Raji (cell line): ENCODE data around the gene CYLD.

ENCODE experiments used
- POLR2A ChIP-seq: IDR thresholded peaks from 2 replicates; pipeline ENCODE4 v1.6.1; 2011; ENCODE audit warnings: low read depth, low read length, control low read depth; ENCODE audit not compliant: insufficient read depth

Gene CYLD

DNA sequence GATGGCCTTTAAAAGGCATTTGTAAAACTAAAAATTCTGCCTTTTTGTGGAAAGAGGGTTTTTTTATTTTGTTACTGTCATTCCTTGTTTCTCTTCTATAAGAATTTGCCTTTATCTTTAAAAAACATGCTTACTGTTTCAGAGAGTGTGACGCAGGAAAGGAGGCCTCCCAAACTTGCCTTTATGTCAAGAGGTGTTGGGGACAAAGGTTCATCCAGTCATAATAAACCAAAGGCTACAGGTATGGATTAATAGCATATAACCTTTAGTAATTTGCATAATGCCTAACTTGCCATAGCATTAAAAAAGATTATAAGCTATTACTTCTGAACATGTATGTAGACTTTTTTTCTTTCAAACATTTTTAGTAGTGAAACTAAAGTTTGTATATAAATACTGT lies 34.2 kb downstream of the CYLD start:
- no peak for TF ChIP-seq POLR2A

- TF ChIP-seq POLR2A: no peak
These were observed 36.6 kb downstream of the CYLD start for GRCh38 chr16:50778284-50779163.

DNA sequence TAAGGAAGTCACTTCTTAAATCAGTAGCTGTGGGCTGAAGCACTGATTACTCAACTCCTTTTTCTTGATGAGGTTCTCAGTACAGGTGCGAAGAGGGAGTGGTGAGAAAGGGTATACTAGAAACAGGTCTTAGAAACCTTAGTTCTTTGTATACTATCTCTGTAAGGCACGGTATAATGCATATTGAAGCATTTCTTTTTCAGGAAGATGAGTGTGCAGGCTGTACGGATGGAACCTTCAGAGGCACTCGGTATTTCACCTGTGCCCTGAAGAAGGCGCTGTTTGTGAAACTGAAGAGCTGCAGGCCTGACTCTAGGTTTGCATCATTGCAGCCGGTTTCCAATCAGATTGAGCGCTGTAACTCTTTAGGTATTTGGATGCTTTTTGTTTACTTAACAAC lies 39.2 kb downstream of the CYLD start:
- no peak for TF ChIP-seq POLR2A

DNA sequence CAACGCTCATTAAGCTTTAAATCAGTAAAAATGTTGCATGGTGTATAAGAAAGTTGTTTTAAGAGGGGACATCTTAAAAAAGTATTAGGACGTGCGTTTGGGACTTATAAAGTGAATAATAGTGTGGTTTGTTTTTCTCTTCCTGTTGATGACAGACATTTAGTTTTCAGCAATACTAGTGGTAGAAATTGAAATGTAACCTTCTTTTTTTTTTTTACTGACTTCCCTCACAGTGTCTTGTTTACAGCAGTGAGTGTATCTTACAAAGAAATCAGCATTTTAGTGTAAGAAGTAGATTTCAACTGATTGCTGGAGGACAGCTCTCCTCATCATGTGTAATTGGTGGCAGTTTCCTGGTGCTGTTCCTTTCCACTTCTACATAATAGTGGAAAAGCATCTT lies 39.6 kb downstream of the CYLD start:
- TF ChIP-seq POLR2A: no peak

DNA sequence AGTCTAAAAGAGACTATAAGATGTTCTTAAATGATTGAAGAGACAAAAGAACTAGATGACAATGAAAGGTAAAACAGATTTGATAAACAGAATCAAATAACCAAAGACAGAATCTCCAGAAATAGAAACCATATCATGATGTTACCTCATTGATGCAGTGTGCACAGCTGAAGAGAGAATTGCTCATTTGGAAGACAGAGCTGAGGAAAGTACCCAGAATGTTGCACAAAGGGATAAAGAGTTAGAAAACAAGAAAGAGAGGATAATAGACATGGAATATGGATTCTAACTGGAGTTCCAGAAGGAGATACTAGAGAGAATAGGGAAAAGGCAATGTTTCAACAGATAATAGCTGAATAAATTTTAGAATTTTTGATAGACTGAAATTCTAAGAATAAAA lies 47.9 kb downstream of the CYLD start:
- TF ChIP-seq POLR2A: no peak

DNA sequence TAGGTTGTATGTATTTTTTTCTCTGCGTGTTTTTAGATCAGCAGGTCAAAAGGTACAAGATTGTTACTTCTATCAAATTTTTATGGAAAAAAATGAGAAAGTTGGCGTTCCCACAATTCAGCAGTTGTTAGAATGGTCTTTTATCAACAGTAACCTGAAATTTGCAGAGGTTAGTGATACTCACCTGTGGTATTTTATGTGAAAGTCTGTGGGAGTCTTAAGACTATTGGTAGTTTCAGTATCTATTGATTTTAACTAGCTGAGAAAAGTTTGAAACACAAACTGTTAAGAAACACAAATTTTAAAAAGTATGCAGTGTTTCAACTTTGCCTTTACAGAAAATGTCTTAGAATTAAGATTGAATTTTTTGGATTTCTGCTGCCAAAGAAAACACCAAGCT lies 49.6 kb downstream of the CYLD start:
- TF ChIP-seq POLR2A: no peak

- TF ChIP-seq POLR2A: no peak
These were observed 54.9 kb downstream of the CYLD start for GRCh38 chr16:50796829-50797228.

DNA sequence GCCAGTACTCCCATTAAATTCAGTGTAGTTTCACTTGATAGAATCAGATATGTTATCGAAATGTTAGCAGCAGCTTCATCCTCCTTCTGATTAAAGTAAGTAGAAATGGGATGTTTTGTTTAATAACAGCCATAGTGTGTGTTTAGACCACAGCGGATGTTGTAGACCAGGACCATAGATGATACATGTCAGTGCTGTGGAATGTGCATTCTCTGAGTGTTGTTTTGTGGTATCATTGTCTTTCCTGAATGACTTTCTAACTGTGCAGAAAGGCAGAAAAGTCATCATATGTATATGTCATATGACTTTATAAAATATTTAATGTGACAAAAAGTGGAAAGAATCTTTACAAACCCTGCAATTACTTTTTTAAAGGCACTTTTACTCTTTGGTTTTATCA lies 55.6 kb downstream of the CYLD start:
- no peak for TF ChIP-seq POLR2A

GRCh38 chr16:50800074-50800473 lies 58.2 kb downstream of the CYLD start:
- TF ChIP-seq POLR2A: no peak

- no peak for TF ChIP-seq POLR2A
These were observed 59.1 kb downstream of the CYLD start for GRCh38 chr16:50801036-50801435.

GRCh38 chr16:50802000-50802399 lies 60.1 kb downstream of the CYLD start:
- no peak for TF ChIP-seq POLR2A

DNA sequence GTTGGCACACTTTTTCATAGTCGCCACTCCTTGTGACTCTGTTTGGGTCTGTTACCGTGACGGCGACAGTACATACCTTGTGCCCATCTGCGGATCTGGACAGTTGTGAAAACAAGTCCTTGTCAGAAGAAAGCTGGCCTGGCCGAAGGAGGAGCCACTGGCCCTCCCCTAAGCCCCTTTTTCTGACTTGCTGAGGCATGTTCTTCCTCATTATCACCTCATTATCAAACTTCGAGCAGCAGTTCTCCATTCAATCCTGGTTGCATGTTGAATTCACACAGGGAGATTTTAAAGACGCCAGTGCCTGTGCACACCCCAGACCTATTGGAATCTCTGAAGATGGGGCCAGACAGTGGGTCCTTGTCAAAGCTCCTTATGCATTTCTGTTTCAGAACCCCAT lies 61.1 kb downstream of the CYLD start:
- TF ChIP-seq POLR2A: no peak

GRCh38 chr16:50804290-50804907 lies 62.5 kb downstream of the CYLD start:
- no peak for TF ChIP-seq POLR2A

DNA sequence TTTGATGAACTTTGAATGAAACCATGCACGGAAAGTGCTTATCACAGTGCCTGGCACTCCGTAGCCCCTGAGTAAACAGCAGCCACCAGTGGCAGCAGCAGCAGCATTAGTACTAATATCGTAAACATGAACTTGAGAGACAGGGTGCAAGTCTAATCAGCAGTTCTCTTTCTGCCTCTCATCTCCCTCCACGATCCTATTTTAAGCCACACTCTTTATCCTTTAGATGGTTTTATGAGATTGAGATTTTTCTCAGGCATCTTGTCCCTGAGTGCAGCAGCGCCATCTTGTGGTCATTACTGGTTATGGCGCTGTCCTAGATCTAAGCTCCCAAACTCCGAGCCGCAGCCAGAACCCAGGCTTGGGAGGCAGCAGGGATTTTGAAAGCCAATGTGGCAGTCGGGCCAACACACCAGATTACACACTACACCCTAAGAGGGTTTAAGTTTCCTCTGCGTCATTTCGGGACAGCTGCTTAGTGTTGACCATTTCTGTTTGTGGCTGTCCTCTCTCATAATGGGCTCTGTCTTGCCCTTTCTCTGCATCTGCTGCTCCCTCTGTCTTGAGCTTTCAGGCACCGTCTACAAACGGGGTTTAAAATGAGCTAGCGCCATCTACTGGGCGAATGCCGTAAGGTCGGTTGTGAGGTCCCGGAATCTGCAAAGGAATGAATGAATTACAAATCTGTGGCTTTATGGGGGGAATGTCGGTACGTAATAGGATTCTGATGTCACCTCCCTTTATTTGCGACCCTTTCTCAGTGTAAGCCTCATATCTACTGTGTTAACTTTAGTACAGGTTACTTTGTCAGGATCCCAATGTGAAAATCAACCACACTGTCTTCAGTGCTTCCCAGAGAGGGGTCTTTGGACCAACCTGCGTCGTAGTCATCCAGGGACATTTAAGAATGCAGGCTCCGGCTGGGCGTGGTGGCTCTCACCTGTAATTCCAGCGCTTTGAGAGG lies 64.5 kb downstream of the CYLD start:
- TF ChIP-seq POLR2A: no peak

DNA sequence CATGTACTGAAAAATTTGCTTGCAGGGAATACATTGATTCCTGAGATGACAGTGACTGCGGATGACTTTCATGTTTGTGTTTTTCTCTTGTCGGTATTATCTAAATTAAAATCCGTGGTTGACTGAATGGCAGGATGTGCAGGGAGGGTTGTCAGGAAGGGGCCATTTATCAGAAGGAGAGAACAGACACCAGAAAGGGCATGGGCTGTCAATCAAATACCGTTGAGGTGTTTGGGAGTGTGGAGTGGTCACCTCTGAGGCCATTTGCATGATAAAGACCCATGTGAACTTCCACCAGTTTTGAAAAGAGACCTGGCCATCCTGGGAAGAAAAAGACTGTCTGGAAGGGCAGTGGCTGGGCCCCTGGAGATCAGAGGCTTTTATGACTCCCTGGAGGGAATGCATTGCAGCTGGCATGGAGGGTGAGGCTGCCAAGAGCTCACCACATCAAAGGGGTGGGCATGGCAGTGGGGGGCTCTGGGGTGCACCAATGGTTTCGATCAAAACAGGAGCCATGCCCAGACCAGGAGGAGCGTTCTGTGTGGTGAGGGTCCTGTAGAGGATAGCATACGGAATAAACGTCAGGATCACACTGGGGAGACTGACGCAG lies 67.1 kb downstream of the CYLD start:
- no peak for TF ChIP-seq POLR2A
